ENCODE measurements around the gene CCR4.
"Not testable (repeated sequence)": the region's sequence is repeated elsewhere in the genome, so short reads cannot be mapped to it uniquely, and the experiment has no call there.

- TF ChIP-seq POLR2A (IDR thresholded peaks at IDR 0.05); POLR2AphosphoS5 (IDR thresholded peaks at IDR 0.05; ENCODE audit: insufficient read depth in 1 of 2, low read depth in 1 of 2); CTCF (IDR thresholded peaks at IDR 0.05): not testable (repeated sequence)
These were observed 20.2 kb upstream of the CCR4 start for GRCh38 chr3:32931273-32931672.
